Activated CD8-positive, alpha-beta memory T cell treated with anti-CD3 and anti-CD28 coated beads, Interleukin-2, amount 50 U/mL, for 1 hour (primary cell): ENCODE results near the gene MPPED2.

Source experiments
- DNase-seq: peaks from one replicate; pipeline ENCODE4 v3.0.0-alpha.2; 2020; ENCODE audit errors: extremely low read depth

The MPPED2 gene

DNA sequence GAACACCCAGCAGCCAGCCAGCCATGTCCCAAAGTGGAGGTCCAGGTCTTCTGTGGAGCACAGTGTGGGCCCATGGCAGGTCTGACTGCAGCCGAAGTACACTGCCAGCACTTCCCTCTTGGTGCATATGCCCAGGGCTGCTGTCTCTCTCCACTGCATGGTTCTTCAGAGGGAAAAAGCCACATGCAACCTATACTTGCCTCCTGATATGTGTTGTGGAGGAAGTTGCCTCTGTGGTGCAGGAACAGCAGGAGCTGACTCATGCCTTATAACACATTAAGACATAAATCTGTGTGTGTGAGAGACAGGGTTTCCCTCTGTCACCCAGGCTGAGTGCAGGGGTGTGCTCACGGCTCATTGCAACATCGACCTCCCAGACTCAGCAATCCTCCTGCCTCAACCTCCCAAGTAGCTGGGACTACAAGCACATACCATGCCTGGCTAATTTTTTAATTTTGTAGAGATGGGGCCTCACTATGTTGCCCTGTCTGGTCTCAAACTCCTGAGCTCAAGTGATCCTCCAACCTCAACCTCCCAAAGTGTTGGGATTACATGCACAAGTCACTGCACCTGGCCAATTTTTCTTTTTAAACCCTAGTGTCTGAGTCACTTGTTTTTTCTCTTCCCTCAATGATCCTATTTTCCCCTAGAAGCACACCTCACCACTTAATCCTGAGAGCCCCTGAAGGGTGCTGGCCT, 98.8 kb downstream of the MPPED2 start:
- no peak for DNase-seq

DNA sequence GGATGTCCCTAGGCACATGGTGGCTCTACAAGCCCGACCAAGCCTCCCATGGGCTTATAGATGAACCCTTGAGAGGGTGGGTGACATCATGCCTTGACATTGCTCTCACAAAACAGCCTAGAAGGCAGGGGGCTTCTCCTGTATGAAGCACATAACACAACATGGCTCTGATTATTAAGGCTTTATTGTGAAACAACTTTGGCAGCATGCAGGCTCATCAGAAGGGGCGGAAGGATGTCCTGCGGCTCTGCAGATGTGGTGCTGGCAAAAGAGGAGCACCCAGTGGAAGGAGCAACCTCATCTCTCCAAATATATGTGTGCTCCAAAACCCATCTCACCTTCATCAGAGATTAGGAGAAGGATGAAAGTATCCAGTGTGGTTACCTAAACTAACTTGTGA, 100.4 kb downstream of the MPPED2 start:
- DNase-seq = no peak

DNA sequence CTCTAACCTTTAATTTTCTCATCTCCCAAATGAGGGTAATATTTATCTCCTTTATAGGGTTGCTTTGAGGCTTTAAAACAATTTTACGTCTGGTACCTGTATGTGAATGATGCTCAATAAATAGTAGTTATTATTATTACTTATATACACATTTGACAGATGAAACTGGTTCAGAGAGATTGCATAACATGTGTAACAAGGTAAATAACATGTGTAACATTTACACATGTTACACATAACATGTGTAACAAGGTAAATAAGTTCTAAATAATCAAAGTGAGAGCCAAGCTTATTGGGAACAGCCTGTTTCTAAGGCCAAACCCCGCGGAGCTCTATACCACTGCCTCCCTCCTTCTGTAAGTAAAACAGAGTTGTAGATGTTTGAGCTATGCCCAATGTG, 100.9 kb downstream of the MPPED2 start:
- DNase-seq = no peak

DNA sequence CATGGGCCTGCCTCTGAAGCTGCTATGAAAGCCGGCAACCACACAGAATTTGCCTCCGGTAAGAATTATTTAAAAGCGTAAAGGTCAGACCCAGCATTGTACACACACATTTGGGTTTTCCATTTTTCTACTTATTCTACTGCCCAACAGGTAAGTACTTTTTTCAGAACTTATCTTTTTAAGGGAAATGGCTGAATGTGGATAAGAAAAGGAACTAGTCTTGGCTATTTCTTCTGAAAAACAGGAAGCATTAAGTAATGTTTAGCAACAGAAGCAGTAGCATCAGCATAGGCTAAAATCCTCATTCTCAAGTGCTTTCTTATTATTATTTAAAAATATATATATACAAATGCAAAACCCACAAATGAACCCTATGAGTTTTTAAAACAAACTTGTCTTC, 103.1 kb downstream of the MPPED2 start:
- no peak for DNase-seq

DNA sequence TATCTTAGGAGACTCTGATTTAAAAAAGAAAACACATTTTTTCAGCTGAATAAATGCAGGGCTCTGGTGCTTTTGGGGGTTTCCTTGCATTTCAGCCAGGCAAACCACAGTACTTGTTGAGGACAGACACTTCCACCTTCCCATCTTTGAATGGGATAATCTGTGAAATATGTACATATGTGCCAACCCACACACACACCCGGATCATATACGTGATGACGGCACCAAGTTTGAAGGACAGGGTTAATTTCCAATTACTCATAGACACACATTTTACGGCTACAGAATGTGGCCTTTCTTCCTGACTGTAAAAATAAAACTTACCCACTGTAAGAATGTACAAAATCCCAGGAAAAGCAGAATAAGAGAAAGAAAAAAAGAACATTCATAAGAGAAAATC, 104.4 kb downstream of the MPPED2 start:
- no peak for DNase-seq

DNA sequence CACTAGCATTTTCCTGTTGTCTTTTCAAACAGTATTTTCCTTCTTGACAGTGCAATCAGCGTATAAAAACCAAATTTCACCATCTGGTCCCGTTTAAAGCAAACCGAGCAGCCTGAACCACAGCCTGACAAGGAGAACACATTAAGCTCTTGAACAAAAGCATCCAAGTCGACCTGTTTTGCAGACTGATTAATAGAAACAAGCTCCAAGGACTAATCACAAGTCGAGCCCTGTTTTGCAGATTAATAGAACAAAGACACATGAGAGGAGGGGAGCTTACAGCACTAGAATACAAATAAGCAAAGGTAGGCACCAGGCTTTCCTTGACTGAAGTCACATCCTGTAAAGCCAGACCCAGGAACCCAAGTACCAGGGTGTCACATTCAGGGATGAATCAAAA, 104.8 kb downstream of the MPPED2 start:
- no peak for DNase-seq

DNA sequence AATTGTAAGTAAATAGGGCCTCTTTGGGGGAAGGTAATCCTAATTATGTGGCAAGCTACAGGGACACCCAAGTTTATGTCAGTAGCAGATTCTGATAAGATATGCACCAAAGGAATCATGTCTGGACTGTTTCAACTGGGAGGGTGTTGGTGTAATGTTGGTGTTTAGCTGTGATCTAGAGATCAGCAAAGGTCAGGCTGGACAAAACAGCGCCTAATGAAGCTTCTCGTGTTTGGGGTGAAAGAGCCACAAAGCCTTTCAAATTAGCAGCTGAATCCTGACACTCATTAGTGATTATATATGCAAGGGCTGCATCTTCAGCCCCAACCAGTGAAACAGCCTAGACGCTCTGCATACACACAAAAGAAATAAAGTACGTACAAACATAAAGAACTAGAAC, 106.3 kb downstream of the MPPED2 start:
- no peak for DNase-seq

DNA sequence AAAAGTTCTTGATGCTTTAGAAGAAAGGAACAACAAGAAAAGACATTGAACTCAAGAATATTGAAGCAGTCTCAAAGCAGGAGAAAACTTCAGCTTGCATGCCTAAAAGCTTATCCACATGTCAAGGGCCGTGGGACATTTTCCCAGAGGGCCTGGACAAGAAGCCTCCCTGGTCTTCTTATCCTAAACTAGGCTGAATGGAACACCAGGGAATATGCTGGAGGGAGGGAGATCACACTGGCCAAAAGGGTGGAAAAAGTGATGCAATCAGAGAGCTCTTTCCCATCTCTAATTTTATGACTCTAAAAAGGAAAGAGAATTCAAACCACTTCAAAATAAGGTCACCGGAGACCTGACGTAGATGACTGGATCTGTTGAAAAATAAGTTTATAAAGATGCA, 107.2 kb downstream of the MPPED2 start:
- DNase-seq = no peak

DNA sequence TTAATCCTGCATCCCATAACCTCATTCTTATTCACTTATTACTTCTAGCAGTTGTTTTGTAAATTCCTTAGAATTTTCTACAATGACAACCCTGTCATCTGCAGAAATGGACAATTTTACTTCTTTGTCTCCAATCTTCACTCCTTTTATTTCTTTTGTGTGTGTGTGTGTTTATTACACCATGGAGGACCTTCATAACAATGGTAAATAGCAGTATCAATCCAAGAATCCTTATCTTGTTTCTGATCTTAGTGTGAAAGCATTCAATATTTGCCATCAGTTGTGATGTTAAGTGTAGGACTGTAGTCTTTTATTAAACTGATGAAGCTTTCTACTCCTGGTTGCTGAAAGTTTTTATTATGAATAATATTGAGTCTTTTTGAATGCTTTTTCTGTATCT, 109.1 kb downstream of the MPPED2 start:
- DNase-seq = no peak

DNA sequence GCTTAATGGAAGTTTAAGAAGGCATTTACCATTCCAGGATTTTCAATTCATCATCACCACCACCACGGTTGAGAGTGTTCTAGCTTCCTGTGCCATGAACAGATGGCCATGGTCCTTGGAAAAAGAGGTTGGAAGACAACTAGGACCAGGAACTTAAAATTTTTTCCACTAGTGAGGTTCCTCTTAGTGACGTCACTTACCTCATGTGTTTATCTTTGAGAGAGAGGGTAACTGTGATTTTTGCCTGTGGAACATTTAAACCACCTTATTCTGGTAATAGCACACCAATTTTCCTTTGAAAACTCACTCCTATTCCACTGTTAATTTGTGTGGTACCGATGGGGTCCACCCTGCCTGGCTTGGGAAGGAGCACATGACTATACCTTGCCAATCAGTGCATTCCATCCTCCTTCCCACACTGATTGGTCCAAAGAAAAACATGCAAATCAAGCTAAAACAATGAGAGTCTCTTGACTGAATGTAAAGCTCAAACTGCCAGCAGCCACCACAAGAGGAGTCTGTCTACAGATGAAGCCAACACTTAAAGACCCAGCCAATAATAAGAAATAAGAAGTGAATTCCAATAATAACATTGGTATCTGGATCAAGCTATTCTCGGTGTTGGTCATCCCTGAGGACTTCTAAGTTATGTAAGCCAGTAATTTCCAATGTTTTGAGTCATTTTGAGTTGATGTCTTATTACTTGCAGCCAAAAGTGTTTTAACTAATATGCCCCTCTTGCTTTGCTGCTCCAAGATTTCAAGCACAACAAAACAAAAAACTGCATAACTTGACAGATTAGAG, 111.8 kb downstream of the MPPED2 start:
- DNase-seq = no peak

DNA sequence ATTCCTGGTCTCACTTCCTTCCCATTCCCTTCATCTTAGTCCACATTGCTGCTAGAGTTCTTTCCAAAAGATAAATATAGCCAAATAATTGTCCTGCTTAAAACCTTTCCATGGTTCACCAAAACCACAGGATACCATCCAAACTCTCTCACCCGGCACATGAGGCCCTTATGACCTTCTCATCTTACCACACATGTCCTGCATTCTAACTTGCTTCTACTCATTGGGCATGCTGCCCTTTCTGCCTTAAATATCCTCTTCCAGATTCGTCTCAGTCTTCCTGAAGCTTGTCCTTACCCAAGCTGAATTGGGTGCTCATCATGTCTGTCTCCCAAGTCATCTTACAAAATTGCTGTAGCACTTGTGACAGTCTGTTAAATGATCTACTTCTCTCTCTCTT, 114.9 kb downstream of the MPPED2 start:
- DNase-seq = no peak

DNA sequence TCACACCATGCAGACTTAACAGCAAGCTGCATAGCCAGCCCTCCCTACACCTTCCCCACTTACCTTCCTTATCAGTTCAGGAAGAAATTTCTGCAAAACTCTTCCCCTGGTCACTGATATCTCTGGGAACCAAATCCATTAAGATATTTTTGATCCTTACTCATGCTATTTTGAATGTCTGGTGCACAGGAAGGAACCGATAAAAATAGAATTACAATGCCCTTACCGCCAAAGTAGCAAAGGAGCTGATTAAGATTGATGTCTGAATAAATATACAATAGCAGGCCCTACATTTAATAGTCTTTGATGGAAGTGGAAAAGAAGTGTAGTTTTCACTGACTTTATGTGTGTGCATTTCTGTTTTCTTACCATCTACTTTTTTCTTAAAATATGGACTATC, 117.3 kb downstream of the MPPED2 start:
- no peak for DNase-seq

DNA sequence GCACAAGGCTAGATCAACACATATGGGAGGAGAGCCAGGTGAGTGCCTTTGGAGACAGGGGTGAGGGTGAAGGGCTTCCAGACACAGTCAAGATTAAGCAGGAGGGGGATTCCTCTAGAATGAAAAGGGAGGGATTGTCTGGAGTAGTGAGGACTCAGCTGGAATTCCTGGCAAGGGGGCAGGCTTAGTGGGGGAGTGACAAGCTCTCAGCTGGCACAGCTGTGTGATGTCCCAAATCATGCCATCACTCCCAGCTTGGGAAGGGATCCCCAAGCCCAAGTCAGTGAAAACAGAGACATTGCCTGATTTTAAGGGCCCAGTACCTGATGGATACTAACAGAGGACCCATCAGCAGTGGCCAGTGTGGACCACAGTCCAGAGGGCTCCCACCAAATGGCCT, 119.0 kb downstream of the MPPED2 start:
- DNase-seq = no peak

DNA sequence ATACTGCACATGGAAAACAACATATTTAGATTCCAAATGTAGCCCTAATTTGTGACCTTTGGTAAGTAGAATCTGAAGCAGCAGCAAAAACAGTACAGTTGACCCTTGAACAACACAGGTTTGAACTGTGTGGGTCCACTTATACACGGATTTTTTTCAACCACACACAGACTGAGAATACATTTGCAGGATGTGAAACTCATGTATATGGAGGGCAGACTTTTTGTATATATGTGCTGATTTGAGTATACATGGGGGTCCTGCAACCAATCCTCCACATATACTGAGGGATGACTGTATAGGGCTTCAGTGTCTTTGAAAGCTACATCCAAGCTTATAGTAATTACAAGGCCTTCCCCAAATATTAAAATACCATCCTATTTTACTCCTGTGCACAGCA, 120.5 kb downstream of the MPPED2 start:
- no peak for DNase-seq

DNA sequence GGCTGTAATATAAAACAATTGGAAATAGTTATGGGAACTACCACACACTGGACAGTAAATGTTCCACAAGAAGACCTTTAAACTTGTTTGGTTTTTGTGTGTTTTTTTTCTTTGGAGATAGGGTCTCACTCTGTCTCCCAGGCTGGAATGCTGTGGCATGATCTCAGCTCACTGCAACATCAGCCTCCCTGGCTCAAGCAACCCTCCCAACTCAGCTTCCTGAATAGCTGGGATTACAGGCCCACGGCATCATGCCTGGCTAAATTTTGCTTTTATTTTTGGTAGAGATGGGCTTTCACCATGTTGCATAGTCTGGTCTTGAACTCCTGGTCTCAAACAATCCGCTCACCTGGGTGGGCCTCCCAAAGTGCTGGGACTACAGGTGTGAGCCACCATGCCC, 121.0 kb downstream of the MPPED2 start:
- no peak for DNase-seq

DNA sequence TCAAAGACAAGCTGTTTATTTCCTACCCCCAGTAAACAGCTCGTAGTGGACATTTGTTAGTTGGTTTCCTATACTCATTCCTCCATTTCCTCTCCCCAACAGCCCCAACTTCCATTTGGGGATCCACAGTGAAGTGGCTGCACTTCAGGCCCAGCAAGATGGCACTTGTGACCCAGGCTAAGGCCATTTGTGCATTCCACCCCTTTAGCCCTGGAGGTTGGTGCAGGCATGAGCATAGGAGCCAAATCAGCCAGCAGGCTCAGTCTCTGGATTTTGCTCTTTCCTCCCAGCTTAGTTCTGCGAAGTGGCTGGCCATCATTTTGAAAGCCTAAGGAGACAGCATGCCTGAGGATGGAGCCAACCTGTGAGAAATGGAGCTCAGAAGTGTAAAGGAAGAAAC, 122.9 kb downstream of the MPPED2 start:
- no peak for DNase-seq

DNA sequence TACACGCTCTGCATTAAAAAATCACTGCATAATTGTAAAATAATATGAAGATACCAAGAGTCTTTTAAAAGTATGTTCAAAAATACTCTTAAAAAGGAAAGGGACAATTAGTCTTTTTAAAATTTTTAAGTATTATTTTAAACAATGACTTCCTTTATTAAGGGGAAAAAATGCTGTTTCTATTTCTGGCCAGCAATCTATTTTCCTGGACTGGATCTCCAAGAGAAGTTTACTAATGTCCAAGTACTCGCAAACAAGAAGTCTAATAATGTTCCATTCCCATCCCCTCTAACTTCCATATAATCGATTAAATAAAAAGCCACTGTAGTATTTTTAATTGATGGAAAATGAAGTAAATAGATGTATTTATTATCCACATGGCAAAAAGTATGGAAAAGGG, 123.7 kb downstream of the MPPED2 start:
- no peak for DNase-seq

DNA sequence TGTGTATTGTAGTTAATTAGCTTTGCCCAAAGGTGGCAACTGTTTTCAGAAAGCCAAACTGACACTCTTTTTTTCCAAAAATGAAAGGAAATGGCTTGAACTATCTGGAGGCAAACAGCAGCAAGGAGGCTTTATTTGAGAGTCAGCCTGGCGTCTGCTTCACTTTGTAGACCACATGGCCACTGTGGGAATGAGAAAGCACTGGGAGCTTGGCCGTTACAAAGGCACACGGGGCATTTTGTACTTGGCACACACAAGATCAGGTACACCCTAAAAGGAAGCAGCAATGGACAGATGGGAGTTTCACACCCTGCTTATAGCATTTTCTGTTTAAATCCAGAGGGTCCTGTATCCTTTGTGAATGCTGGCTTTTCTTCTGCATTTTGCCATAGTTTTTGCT, 126.3 kb downstream of the MPPED2 start:
- no peak for DNase-seq

DNA sequence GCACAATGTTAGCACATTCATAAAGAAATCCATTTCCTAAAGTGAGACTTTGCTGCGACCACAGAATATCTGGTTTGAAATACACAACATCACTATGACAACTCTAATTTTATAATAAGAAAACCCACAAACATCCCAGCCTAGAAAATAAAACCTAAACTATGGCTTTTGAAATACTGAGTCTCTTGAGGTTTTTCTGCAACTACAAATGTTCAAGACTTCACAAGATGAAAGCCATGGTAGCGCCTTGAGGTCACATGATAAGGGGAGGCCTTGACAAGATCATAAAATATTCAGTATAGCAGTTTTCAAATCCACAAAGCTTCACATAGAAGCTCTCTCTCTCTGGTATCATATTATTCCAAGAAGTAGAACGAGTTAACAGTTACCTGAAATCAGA, 126.8 kb downstream of the MPPED2 start:
- no peak for DNase-seq

DNA sequence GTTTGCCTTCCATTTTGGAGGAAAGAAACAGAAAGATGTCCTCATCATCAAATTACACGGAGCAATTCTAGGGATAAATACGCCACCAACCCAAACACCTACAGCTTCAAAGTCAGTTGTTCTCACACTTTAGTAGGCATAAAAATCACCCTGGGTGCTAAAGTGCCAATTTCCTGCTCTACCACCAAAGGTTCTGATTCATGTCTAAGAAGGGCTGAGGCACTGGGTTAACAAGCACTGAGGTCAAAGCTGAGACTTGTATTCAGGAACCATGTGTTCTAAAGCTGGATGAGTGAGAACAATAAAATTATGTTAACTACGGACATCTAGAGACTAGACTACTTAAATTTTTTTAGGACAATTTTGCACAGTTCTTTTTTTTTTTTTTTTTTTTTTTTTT, 127.6 kb downstream of the MPPED2 start:
- no peak for DNase-seq

DNA sequence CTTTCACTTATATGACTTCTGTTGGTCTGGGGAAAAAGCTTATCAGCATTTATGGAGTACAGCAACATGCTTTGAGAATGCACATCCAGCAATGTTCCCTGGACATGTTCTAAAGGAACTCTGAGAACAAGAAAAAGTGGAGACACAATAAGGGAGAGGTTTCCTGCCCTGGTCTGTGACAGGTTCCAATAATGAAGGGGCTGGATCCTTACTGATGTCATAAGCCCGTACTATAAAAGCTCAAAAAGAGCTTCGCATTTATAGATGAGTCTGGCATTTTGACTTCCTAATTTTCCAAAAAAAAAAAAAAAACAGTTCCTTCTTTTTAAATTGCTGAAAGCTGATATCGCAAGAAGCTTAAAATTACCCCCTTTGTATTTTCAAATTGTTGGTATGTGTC, 129.1 kb downstream of the MPPED2 start:
- no peak for DNase-seq

DNA sequence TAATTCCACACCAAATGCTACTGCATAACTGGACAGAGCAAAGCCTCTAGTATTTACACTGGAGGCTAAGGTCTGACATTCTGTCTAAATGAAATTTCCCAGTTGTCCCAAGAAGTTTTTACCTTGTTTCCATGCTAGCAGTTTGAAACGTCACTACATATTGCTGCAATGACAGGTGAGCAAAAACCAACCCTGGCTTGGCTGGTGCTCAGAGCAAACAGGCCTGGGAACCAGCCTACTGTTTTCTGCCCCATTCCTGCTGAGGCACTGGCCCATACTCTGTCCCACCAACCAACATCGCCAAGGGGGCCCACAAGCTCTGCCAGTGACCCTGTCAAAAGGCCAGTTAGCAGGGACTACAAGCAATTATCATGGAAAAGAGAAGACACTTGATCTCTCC, 131.1 kb downstream of the MPPED2 start:
- no peak for DNase-seq

DNA sequence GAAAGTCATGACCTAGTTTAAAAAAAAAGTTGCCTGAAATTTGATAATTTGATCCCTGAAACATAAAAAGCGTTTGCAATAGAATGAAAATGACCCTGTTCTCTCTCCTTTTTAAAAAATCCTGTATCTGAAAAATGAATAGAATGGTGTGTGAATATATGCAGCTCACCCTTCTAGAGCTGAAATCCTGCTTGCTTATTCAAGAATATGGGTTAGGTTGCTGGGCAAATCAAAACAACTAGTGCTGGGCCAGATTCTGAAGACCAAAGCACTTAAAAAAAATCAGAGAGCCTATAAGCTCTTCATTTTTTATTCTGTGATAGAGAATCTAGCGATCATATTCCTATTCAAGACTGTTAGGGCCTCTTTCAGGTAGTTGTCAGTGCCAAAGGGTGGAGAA, 131.6 kb downstream of the MPPED2 start:
- no peak for DNase-seq

DNA sequence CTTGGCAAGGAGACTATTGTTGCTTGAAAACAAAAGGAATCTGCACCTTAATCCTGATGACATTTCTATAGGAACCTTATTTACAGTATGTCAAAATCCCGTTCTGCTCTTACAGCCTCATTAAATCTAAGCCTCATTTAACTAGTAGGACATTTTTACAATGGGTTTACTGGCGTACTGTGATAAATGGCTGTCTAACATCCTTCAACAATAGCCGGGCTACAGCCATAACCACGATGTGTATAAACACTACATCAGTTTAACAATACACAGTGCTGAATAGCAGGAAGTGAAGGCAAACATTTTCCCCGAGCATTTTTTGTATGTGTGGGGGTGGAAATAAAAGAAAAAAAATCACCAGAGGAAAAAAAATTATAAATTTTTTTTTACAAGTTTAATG, 132.0 kb downstream of the MPPED2 start:
- no peak for DNase-seq
